ENCODE measurements around the gene PPFIA2.

DNA sequence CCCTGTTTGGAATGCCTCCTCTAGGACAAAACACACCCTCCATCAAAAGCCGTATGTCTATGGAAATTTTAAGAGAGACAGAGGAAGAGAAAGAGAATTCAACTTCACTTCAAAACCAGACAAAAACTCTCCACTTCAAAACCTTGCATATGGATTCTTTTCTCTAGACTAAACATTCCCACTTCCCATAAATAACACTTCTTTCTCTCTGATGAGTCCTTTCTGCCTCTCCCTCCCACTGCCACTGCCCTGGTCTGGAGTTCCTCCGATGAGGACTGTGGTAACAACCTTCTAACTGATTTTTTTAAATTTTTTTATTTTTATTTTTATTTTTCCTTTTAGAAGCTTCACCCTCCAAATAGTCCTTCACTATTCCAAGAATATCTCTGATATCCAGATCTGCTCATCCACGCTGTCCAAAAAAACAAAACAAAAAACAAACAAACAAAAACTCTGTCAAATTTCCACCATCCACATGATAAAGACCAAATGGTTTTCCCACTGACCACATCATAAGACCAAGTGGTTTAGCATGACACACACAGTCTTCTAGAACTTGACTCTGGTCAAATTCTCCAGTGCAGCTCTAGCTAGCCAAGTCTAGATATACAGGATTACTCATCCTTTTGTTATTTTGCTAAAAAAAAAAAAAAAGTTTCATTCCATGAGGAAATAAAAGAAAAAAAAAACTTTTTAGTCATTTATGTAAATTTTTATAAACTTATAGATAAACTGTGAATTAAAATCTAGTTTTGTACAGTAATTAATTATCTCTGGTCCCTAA, 256.0 kb downstream of the PPFIA2 start:
- TF ChIP-seq HDGF (IDR thresholded peaks at IDR 0.05) (no peak), POLR2A (IDR thresholded peaks at IDR 0.05; ENCODE audit: low read depth, low read length) (no peak), FOXM1 (IDR thresholded peaks at IDR 0.05; ENCODE audit: low read depth, low read length) (no peak)
- TF ChIP-seq, protein P1, sequence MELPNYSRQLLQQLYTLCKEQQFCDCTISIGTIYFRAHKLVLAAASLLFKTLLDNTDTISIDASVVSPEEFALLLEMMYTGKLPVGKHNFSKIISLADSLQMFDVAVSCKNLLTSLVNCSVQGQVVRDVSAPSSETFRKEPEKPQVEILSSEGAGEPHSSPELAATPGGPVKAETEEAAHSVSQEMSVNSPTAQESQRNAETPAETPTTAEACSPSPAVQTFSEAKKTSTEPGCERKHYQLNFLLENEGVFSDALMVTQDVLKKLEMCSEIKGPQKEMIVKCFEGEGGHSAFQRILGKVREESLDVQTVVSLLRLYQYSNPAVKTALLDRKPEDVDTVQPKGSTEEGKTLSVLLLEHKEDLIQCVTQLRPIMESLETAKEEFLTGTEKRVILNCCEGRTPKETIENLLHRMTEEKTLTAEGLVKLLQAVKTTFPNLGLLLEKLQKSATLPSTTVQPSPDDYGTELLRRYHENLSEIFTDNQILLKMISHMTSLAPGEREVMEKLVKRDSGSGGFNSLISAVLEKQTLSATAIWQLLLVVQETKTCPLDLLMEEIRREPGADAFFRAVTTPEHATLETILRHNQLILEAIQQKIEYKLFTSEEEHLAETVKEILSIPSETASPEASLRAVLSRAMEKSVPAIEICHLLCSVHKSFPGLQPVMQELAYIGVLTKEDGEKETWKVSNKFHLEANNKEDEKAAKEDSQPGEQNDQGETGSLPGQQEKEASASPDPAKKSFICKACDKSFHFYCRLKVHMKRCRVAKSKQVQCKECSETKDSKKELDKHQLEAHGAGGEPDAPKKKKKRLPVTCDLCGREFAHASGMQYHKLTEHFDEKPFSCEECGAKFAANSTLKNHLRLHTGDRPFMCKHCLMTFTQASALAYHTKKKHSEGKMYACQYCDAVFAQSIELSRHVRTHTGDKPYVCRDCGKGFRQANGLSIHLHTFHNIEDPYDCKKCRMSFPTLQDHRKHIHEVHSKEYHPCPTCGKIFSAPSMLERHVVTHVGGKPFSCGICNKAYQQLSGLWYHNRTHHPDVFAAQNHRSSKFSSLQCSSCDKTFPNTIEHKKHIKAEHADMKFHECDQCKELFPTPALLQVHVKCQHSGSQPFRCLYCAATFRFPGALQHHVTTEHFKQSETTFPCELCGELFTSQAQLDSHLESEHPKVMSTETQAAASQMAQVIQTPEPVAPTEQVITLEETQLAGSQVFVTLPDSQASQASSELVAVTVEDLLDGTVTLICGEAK (IDR thresholded peaks at IDR 0.05; ENCODE audit: borderline replicate concordance) = no peak
- TF ChIP-seq, protein P2, sequence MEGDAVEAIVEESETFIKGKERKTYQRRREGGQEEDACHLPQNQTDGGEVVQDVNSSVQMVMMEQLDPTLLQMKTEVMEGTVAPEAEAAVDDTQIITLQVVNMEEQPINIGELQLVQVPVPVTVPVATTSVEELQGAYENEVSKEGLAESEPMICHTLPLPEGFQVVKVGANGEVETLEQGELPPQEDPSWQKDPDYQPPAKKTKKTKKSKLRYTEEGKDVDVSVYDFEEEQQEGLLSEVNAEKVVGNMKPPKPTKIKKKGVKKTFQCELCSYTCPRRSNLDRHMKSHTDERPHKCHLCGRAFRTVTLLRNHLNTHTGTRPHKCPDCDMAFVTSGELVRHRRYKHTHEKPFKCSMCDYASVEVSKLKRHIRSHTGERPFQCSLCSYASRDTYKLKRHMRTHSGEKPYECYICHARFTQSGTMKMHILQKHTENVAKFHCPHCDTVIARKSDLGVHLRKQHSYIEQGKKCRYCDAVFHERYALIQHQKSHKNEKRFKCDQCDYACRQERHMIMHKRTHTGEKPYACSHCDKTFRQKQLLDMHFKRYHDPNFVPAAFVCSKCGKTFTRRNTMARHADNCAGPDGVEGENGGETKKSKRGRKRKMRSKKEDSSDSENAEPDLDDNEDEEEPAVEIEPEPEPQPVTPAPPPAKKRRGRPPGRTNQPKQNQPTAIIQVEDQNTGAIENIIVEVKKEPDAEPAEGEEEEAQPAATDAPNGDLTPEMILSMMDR (IDR thresholded peaks at IDR 0.05 in 2 of 3, conservative IDR thresholded peaks at IDR 0.05 in 1 of 3; ENCODE audit: control insufficient read depth in 2 of 3, extremely low read depth in 1 of 3, insufficient read depth in 1 of 3, low read depth in 3 of 3, low read length in 3 of 3) = no peak

All from GM12878 (cell line).